ENCODE measurements around the gene GUCY2D.

The GUCY2D gene

GRCh38 chr17:8015236-8015956, 13.0 kb downstream of the GUCY2D start:
- ChIA-PET POLR2A (ENCODE audit: low non-redundant PET) (no interaction called here), CTCF (interaction anchor here (0.5 to 1.2 kb wide), 4 partner anchors 17 to 85 kb away, joined by 3 to 9 read pairs (median 4); no protein-coding TSS in a partner anchor)
- DNase-seq (ENCODE audit: low spot score): no peak
- no peak for TF ChIP-seq CTCF (conservative IDR thresholded peaks at IDR 0.05; ENCODE audit: low read depth)
- no peak overlapping the region for H3K27ac ChIP-seq

- POLR2A ChIA-PET (ENCODE audit: low non-redundant PET): no interaction called here
- CTCF ChIA-PET: interaction anchor here (0.6 to 1.2 kb wide), 4 partner anchors 10 to 86 kb away, joined by 3 to 9 read pairs (median 4); no protein-coding TSS in a partner anchor
These were observed 13.7 kb downstream of the GUCY2D start for GRCh38 chr17:8015957-8016631.

GRCh38 chr17:8016632-8017424, 14.4 kb downstream of the GUCY2D start:
- POLR2A ChIA-PET (ENCODE audit: low non-redundant PET): no interaction called here
- no peak for DNase-seq (ENCODE audit: low spot score)
- peak; percentile 83 for TF ChIP-seq CTCF (conservative IDR thresholded peaks at IDR 0.05; ENCODE audit: low read depth)
- peak overlapping the region; percentile 76 for H3K27ac ChIP-seq
- CTCF ChIA-PET: interaction anchor here (0.6 to 3.6 kb wide), 6 partner anchors 9 to 102 kb away, joined by 3 to 26 read pairs (median 3); no protein-coding TSS in a partner anchor

More at GRCh38 chr17:8015957-8016631, 13.7 kb downstream of the GUCY2D start:
- DNase-seq (ENCODE audit: low spot score): no peak
- H3K27ac ChIP-seq: peak overlapping the region; percentile 76
- no peak for TF ChIP-seq CTCF (conservative IDR thresholded peaks at IDR 0.05; ENCODE audit: low read depth)

- ChIA-PET POLR2A (ENCODE audit: low non-redundant PET) (interaction anchor here (0.6 kb wide), 1 partner anchor 369 kb away, joined by 3 read pairs; no protein-coding TSS in a partner anchor), CTCF (interaction anchor here (0.5 to 3.6 kb wide), 6 partner anchors 21 to 332 kb away, joined by 3 to 26 read pairs (median 4); no protein-coding TSS in a partner anchor)
- TF ChIP-seq CTCF (conservative IDR thresholded peaks at IDR 0.05; ENCODE audit: low read depth): no peak
- H3K27ac ChIP-seq: peak overlapping the region; percentile 76
- no peak for DNase-seq (ENCODE audit: low spot score)
These were observed 16.0 kb downstream of the GUCY2D start for GRCh38 chr17:8018436-8018835.

GRCh38 chr17:8019166-8019565, 16.8 kb downstream of the GUCY2D start:
- no peak for TF ChIP-seq CTCF (conservative IDR thresholded peaks at IDR 0.05; ENCODE audit: low read depth)
- DNase-seq (ENCODE audit: low spot score): peak; percentile 70
- CTCF ChIA-PET: interaction anchor here (0.5 to 3.6 kb wide), 5 partner anchors 22 to 44 kb away, joined by 3 to 26 read pairs (median 4); no protein-coding TSS in a partner anchor
- H3K27ac ChIP-seq: peak overlapping the region; percentile 97
- POLR2A ChIA-PET (ENCODE audit: low non-redundant PET): no interaction called here

All from RWPE1 (cell line).